Muscle of back (tissue), 11 donors: ENCODE results near the gene LRRC47. TPM values are rescaled to one million over a fixed set of nuclear protein-coding genes. Genes with fewer than 3 reads are reported as not detected.

Experiments
- DNase-seq, 3 donors: peaks; one replicate each; pipeline versions ENCODE4 v3.0.0 to v3.0.0-alpha.2; 2013
- polyA plus RNA-seq, 10 donors: library from polyadenylated mRNA; unstranded; fragments of 120-200 nt; gene quantifications; one replicate each; pipeline ENCODE4 v1.2.1, GENCODE V29; 2013; ENCODE audit not compliant: insufficient read length in 10 of 10

Gene LRRC47
- polyA plus RNA-seq, 10 donors = 40.9 to 53.9 (median 48.2) TPM

DNA sequence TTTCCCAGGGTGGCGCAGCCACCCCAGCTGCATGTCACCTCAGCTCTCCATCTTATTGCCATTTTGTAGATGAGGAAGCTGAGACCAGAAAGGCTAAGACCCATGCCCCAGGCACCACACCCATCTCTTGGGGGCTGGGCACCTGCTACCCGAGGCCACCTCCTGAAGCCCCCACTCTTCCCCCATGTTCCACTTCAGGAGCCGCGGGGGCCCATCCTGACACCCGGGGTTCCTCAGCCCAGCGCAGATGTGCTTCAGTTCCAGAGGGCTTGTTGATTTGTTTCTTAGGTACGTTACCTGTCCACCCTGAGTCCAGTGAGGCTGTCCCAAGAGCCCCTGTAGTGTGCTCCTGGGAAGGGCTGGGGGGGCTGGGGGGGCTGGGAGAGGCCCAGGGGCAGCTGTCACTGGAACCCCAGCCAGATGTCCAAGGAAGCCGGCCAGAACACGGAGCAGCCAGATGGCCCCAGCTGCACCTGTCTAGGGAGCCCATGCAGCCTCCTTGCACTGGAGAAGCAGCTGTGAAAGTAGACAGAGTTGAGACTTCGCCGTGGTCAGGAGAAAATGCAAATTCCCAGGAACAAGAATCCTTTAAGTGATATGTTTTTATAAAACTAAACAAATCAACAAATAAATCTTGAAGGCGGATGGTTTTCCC is 61.1 kb downstream of the LRRC47 start:
- DNase-seq = peak in 1 of 3 donors; percentile 62

- no peak for DNase-seq
Measured at GRCh38 chr1:3734602-3735001, 61.7 kb downstream of the LRRC47 start.

- no peak for DNase-seq
Measured at GRCh38 chr1:3733883-3734589, 62.3 kb downstream of the LRRC47 start.

DNA sequence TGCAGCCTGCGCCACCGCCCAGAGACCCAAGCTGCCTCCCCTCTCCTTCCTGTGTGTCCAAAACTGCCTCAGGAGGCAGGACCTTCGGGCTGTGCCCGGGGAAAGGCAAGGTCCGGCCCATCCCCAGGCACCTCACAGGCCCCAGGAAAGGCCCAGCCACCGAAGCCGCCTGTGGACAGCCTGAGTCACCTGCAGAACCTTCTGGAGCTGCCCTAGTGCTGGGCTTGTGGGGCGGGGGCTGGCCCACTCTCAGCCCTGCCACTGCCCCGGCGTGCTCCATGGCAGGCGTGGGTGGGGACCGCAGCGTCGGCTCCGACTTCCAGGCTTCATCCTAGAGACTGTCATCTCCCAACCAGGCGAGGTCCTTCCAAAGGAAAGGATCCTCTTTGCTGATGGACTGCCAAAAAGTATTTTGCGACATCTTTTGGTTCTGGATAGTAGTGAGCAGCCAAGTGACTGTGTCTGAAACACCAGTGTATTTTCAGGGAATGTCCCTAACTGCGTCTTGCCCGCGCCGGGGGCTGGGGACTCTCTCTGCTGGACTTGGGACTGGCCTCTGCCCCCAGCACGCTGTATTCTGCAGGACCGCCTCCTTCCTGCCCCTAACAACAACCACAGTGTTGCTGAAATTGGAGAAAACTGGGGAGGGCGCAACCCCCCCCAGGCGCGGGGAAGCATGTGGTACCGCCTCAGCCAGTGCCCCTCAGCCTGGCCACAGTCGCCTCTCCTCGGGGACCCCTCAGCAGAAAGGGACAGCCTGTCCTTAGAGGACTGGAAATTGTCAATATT is 63.0 kb downstream of the LRRC47 start:
- DNase-seq = no peak

DNA sequence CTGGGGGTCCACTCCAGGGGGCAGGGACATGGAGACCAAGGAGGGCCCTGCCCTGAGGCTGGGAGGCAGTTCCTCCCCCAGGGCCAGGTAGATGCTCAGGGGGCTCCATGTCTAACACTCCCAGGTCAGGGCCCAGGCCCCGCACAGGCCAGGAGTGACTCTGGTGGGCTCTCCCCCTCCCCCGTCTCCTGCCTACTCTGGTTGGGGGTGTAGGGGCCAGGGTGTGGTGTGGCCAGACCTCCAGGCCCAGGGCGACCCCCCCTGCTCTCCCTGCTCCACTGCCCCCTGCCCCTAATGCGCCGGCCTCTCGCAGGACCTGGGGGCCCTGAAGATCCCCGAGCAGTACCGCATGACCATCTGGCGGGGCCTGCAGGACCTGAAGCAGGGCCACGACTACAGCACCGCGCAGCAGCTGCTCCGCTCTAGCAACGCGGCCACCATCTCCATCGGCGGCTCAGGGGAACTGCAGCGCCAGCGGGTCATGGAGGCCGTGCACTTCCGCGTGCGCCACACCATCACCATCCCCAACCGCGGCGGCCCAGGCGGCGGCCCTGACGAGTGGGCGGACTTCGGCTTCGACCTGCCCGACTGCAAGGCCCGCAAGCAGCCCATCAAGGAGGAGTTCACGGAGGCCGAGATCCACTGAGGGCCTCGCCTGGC is 63.7 kb downstream of the LRRC47 start:
- DNase-seq = peak in 1 of 3 donors; percentile 67

DNA sequence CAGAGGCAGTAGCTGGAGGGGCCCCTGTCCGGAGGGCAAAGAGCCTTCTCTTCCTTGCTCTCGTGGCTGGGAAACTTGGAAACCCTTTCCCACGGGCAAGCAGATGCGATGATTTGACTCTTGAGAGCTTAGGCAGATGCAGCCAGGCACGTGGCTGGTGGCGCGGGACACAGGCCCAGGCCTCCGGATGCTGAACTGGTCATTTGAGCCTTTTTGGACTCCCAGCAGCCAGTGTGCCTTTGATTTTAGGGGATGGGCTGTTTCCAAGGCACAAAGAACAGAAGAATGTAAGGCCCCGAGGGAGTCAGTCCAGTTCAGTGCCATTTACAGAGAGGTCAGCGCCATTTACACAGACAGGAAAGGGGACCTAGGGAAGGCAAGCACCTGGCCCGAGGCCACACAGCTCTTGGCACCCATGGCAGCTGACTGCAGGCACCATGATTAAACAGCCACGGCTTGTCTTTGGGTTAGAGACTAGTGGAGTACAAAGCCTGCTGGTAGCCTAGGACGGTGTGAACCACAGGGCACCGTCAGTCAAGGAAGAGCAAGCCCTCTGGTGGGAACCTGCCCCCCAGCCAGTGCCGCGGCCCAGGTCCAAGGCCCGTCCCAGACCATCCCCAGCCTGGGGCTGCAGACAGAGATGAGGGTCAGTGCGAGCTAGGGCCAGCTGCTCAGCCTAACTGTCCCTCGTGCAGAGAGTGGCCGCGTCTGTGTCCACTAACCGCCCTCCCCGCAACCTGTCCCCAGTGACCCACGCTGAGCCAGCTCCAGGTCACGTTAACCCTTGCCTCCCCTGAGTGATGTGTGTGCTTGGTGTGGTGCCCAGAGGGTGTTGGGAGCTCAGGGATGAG is 64.5 kb downstream of the LRRC47 start:
- DNase-seq = peak in 1 of 3 donors; percentile 60

GRCh38 chr1:3730543-3731247 is 65.6 kb downstream of the LRRC47 start:
- DNase-seq = no peak

DNA sequence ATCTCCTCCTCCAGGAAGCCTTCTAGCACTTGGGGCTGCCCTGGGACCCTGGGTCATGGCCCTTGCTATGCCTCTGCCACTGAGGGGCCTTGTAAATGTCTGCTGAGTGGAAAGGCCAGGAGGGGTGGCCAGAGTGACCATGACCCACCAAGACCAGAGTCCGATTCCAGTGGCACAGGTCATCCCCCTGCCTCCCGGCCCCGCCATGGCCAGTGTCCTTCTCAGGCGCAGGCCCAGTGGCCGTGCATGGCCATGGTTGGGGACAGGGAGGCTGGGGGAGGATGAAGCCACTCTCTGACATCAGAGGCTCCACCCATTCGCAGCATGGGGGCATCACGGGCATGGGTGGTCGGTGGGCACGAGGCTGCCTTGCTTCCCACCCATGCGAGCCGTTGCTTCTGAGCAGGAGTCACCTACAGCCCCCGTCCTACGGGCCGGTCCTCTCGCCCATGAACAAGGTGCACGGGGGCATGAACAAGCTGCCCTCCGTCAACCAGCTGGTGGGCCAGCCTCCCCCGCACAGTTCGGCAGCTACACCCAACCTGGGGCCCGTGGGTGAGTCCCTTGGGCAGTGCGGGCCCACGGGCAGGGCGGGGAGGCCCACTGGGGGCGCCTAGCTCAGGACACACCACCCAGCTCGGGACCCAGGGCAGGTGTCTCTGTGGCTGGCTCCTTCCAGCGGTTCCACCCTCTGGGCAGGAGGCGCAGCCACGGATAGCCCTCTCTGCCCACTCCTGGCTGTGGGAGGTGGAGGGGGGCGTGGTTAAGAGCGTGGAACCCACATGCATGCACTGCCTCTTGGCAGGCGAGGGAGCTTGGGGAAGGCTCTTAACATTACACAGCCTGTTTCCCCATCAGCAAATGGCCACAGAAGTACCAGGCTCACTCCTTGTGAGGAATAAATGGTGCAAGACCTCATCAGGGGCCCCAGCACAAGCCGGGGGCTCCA is 66.4 kb downstream of the LRRC47 start:
- no peak for DNase-seq

Other genes starting within 250 kb of the LRRC47 start
- gene MEGF6, start 185.0 kb downstream of the LRRC47 start, polyA plus RNA-seq = 10 to 100 TPM in 4 of 10 donors, 1 to 10 TPM in 6; 6.3 to 37.6 (median 9.5) TPM
- 10 to 100 TPM; 25.7 to 31.7 (median 29.7) TPM for gene TPRG1L, start 171.5 kb downstream of the LRRC47 start, polyA plus RNA-seq
- 10 to 100 TPM; 10.1 to 12.3 (median 11.7) TPM for gene WRAP73, start 146.4 kb downstream of the LRRC47 start, polyA plus RNA-seq
- gene TP73, start 144.0 kb downstream of the LRRC47 start, polyA plus RNA-seq = 1 to 10 TPM in 5 of 10 donors, under 1 TPM in 5; 0.60 to 3.2 (median 0.91) TPM
- gene CCDC27, start 44.0 kb downstream of the LRRC47 start, polyA plus RNA-seq = under 1 TPM in 9 of 10 donors, not detected in 1; 0.09 to 0.30 (median 0.16) TPM
- gene SMIM1, start 23.7 kb downstream of the LRRC47 start, polyA plus RNA-seq = 1 to 10 TPM; 1.6 to 5.7 (median 3.3) TPM
- 10 to 100 TPM; 14.4 to 26.8 (median 21.0) TPM for gene CEP104, start 60.7 kb upstream of the LRRC47 start, polyA plus RNA-seq
- 1 to 10 TPM; 3.5 to 7.6 (median 5.0) TPM for gene DFFB, start 61.0 kb upstream of the LRRC47 start, polyA plus RNA-seq
- gene C1orf174, start 103.8 kb upstream of the LRRC47 start, polyA plus RNA-seq = 10 to 100 TPM; 15.0 to 21.9 (median 16.7) TPM